Brain microvascular endothelial cell (primary cell): ENCODE measurements around the gene TRIM7.

Experiments
- DNase-seq: peaks from one replicate; pipeline ENCODE4 v3.0.0-alpha.2; 2020
- H3K27ac ChIP-seq: fragments of 250-450 bp; sonication (Bioruptor Pico); 2 replicates; pipeline ENCODE4 v1.5.1; 2020; ENCODE audit warnings: mild to moderate bottlenecking, moderate library complexity
- H3K27me3 ChIP-seq: fragments of 250-450 bp; sonication (Bioruptor Pico); replicated peaks from 2 replicates; pipeline ENCODE4 v1.5.1; 2020; ENCODE audit warnings: mild to moderate bottlenecking
- H3K36me3 ChIP-seq: fragments of 250-450 bp; sonication (Bioruptor Pico); replicated peaks from 2 replicates; pipeline ENCODE4 v1.5.1; 2020; ENCODE audit warnings: mild to moderate bottlenecking
- H3K4me3 ChIP-seq: 2 replicates; pipeline ENCODE4 v1.5.1; 2011; ENCODE audit warnings: low read depth, mild to moderate bottlenecking, control low read depth, low read length, moderate library complexity
- in situ Hi-C: cut with HindIII; loops from 2 replicates; pipeline ENCODE4 v1.10.0; 2017; ENCODE audit warnings: low sequenced_read_pairs, low pct_ligation_motif_present
- TF ChIP-seq, protein P1 (sequence below): IDR thresholded peaks from 2 replicates; pipeline ENCODE4 v1.5.1; 2011; ENCODE audit warnings: low read depth, mild to moderate bottlenecking, moderate library complexity, low read length, control low read depth, inconsistent platforms; ENCODE audit errors: missing control alignments

The TRIM7 gene

GRCh38 chr5:181168595-181169118 is 36.3 kb downstream of the TRIM7 start:
- DNase-seq, result no peak
- no peaks in the 10 kb centered on the region for H3K36me3 ChIP-seq
- no peaks in the 10 kb centered on the region for H3K27me3 ChIP-seq
- in situ Hi-C loops, result no loop called here
- H3K27ac ChIP-seq, result no peak overlapping the region
- peak overlapping the region; percentile 26 for H3K4me3 ChIP-seq
- TF ChIP-seq, protein P1, sequence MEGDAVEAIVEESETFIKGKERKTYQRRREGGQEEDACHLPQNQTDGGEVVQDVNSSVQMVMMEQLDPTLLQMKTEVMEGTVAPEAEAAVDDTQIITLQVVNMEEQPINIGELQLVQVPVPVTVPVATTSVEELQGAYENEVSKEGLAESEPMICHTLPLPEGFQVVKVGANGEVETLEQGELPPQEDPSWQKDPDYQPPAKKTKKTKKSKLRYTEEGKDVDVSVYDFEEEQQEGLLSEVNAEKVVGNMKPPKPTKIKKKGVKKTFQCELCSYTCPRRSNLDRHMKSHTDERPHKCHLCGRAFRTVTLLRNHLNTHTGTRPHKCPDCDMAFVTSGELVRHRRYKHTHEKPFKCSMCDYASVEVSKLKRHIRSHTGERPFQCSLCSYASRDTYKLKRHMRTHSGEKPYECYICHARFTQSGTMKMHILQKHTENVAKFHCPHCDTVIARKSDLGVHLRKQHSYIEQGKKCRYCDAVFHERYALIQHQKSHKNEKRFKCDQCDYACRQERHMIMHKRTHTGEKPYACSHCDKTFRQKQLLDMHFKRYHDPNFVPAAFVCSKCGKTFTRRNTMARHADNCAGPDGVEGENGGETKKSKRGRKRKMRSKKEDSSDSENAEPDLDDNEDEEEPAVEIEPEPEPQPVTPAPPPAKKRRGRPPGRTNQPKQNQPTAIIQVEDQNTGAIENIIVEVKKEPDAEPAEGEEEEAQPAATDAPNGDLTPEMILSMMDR, result no peak

DNA sequence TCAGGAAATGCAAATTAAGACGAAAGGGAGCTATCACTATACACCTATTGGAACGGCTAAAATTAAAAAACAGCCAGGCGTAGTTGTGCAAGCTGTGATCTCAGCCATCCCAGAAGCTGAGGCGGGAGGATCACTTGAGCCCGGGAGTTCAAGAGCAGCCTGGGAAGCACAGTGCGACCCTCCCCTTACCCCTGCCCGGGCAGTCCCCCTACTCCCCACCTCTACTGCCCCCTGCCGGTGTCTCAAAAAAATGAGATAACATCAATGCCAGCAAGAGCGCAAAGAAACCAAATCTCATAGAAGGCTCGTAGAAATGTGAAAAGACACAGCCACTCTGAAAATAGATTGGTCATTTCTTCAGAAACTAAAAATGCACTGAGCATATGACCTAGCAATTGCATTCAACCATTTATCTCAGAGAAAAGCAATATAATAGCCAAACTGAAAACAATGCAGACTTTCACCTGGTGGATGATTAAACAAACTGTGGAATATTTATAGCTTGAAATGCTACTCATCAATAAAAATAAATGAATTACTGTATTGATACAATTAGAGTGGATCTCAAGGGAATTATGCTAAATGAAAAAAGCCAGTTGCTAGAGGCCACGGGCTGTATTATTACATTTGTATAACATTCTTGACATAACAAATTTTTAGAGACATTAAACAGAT is 37.0 kb downstream of the TRIM7 start:
- Histone ChIP-seq H3K36me3 (no peaks in the 10 kb centered on the region), H3K4me3 (no peak overlapping the region), H3K27ac (no peak overlapping the region), H3K27me3 (no peaks in the 10 kb centered on the region)
- DNase-seq, result no peak
- TF ChIP-seq, protein P1, result peak; percentile 70
- in situ Hi-C loops, result no loop called here

GRCh38 chr5:181166812-181167733 is 37.9 kb downstream of the TRIM7 start:
- TF ChIP-seq, protein P1, result no peak
- in situ Hi-C loops, result no loop called here

DNA sequence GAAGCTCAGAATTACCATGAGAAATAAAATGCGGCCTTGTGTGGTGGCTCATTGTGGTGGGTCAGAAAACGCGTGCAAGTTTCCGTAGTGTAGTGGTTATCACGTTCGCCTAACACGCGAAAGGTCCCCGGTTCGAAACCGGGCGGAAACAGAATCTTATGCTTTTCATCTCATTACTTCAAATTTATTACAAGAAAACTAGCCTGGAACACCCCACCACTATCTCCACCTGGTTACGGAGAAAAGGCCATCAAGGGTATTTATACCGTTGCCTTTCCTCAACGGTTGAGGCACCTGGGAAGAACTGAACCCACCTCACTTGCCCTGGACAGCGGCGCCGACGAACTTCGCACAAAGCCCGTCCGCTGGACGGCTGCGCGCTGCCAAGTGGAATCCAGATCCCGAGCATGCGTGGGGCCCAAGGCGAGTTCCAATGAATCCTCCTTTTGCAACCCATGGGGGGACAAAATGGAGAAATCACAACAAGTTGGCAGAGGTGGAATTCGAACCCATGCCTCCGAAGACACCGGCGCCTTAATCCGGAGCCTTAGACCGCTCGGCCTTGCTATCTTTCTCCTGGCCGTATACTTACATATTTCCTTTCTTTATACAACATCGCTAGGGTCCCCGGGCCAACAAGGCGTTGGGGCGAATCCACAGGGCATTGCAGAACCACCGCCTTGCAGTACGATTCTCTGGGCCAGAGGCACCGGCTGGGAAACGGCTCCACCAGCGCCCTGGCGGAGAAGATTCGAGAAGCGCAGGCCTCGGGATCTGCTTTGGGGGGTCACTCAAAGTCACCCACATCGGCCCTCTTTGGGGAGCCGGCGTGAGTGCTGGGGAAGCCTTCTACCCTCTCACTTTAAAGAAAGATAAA is 40.7 kb downstream of the TRIM7 start:
- TF ChIP-seq, protein P1, result no peak
- Histone ChIP-seq H3K27me3 (no peaks in the 10 kb centered on the region), H3K36me3 (no peaks in the 10 kb centered on the region), H3K27ac (no peak overlapping the region), H3K4me3 (peak overlapping the region; percentile 31)
- in situ Hi-C loops, result no loop called here
- peak; percentile 72 for DNase-seq

More at GRCh38 chr5:181166812-181167733, 37.9 kb downstream of the TRIM7 start:
- no peaks in the 10 kb centered on the region for H3K36me3 ChIP-seq
- no peak overlapping the region for H3K4me3 ChIP-seq
- H3K27me3 ChIP-seq, result no peaks in the 10 kb centered on the region
- H3K27ac ChIP-seq, result no peak overlapping the region
- DNase-seq, result no peak

GRCh38 chr5:181163487-181164075 is 41.4 kb downstream of the TRIM7 start:
- Histone ChIP-seq H3K4me3 (peak overlapping the region; percentile 37), H3K27me3 (no peaks in the 10 kb centered on the region), H3K27ac (no peak overlapping the region), H3K36me3 (no peaks in the 10 kb centered on the region)
- in situ Hi-C loops, result no loop called here
- no peak for DNase-seq
- TF ChIP-seq, protein P1, result no peak
